ENCODE data around the gene MPZL2. TPM values are rescaled to one million over a fixed set of nuclear protein-coding genes. Genes with fewer than 3 reads are reported as not detected.

The MPZL2 gene
- total RNA-seq, 1 donor from 2014 or later: 4.9 TPM

Other genes with a start within 250 kb of the MPZL2 start
- gene TMPRSS4, start 187.2 kb downstream of the MPZL2 start, total RNA-seq: not detected in 2 replicates
- gene SMIM35, start 177.3 kb downstream of the MPZL2 start, total RNA-seq: not detected in 2 replicates
- gene SCN4B, start 111.5 kb downstream of the MPZL2 start, total RNA-seq: under 0.01 TPM in 2 replicates
- not detected in 2 replicates for gene SCN2B, start 87.7 kb downstream of the MPZL2 start, total RNA-seq
- under 0.01 and 0.13 TPM in 2 replicates for gene JAML, start 39.3 kb downstream of the MPZL2 start, total RNA-seq
- 3.2 and 3.7 TPM in 2 replicates for gene MPZL3, start 11.9 kb downstream of the MPZL2 start, total RNA-seq
- not detected in 2 replicates for gene CD3E, start 40.4 kb upstream of the MPZL2 start, total RNA-seq
- not detected in 2 replicates for gene CD3D, start 78.4 kb upstream of the MPZL2 start, total RNA-seq
- not detected in 2 replicates for gene CD3G, start 80.0 kb upstream of the MPZL2 start, total RNA-seq
- gene UBE4A, start 95.3 kb upstream of the MPZL2 start, total RNA-seq: 20.2 and 26.0 TPM in 2 replicates
- 63.7 and 89.9 TPM in 2 replicates for gene ATP5MG, start 137.3 kb upstream of the MPZL2 start, total RNA-seq
- 14.0 and 23.6 TPM in 2 replicates for gene KMT2A, start 172.2 kb upstream of the MPZL2 start, total RNA-seq

Data from dermis microvascular lymphatic vessel endothelial cell (primary cell).